Superior temporal gyrus (tissue), 1 donor: ENCODE measurements around the gene AGAP9.
"Not testable (repeated sequence)": the region's sequence is repeated elsewhere in the genome, so short reads cannot be mapped to it uniquely, and the experiment has no call there.

Experiments
- DNase-seq: peaks from one replicate; pipeline ENCODE4 v3.0.0-alpha.2; 2016; ENCODE audit errors: extremely low spot score

AGAP9 gene

GRCh38 chr10:47457528-47457820 is 66.0 kb downstream of the AGAP9 start:
- no peak for DNase-seq

GRCh38 chr10:47456794-47457527 is 66.5 kb downstream of the AGAP9 start:
- DNase-seq, result no peak

GRCh38 chr10:47456079-47456785 is 67.2 kb downstream of the AGAP9 start:
- peak; percentile 9 for DNase-seq

- DNase-seq, result not testable (repeated sequence)
These were observed 67.9 kb downstream of the AGAP9 start for GRCh38 chr10:47455350-47456078.

GRCh38 chr10:47454780-47455058 is 68.7 kb downstream of the AGAP9 start:
- no peak for DNase-seq

- no peak for DNase-seq
These were observed 69.2 kb downstream of the AGAP9 start for GRCh38 chr10:47454008-47454779.

GRCh38 chr10:47453141-47454007 is 70.1 kb downstream of the AGAP9 start:
- DNase-seq, result no peak

GRCh38 chr10:47452495-47453140 is 70.8 kb downstream of the AGAP9 start:
- no peak for DNase-seq

GRCh38 chr10:47451998-47452494 is 71.4 kb downstream of the AGAP9 start:
- DNase-seq, result no peak
